ENCODE results near the gene KLHL12.

Gene KLHL12

DNA sequence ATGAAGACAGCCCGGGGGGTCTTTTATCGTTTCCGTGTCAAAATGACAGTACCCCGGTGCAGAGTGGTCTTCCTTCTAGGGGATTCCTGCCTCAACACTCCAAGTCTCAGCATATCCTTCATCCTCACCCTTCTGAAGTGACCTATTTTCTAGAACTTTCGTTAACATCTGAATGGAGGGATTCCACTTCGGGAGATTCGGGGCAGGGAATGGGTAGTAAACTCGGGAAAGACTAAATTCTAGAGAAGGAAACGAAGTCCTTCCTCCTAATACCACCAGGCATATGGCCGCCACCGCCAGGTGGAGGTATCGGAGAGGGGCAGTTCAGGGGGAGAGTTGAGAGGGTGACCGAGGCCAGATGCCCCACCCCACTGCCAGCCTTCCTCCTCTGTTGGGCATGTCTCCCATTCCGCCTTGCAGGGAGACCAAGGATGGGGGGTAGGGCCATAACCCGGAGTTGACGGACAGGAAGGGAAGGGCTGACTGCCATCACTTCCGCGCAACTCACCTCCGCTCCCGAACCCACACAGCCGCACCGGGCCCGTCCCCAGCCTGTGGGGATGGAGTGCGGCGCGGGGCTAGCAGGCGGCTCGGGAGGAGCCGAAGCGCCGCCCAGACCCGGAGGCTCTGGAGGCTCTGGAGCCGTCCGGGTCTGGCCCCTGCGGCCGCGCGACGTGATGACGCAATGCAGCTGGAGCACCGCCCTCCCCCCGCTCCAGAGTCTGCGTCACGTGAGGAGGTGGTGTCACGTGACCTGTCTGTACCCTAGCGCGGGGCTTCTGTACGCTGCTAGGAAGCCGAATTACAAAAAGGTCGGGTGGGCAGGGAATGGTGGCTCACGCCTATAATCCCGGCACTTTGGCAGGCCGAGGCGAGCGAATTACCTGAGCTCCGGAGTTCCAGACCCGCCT lies at the start of gene KLHL12:
Gene KLHL12, minus strand, starts transcription at position 654 of the 911 bp plus-strand sequence. CDS start 2,072 bp downstream, outside the sequence.
- DNase-seq: peak; percentile 97

DNA sequence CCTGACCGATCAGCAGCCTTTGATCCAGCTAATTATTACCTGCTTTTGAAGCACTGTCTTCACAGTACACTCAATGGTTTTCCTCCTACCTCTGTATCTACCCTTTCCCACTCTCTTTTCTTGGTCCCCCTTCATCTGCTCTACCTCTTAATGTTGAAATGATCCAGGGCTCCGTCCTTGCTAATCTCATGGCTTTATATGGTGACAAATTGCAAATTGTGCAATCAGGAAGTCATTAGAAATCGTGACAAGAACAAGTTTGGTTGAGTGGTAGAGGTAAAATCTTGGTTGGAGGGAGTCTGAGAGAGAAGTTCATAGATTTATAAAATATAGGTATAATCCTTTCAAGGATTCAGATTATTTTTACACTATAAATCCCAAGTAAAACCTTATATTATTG lies 49.6 kb upstream of the KLHL12 start:
- no peak for DNase-seq

DNA sequence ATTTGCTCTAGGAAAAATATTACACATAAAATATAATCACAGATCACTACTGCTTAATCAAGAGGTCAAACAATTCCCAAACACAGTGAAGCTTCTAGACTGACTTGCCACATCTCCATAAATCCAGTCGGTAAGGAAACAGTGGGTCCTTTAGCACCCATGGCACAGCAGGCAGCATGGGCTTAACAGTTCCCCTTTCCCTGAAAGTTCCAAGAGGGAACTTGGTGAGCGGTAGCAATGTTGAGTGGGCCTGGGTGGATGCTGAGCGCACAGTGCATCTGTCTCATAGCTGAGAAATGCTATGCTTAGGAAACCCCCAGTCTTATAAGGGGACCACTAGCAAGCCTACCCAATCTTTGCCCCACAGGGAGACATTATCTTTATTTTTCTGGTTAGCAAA lies 47.8 kb upstream of the KLHL12 start:
- DNase-seq: no peak

DNA sequence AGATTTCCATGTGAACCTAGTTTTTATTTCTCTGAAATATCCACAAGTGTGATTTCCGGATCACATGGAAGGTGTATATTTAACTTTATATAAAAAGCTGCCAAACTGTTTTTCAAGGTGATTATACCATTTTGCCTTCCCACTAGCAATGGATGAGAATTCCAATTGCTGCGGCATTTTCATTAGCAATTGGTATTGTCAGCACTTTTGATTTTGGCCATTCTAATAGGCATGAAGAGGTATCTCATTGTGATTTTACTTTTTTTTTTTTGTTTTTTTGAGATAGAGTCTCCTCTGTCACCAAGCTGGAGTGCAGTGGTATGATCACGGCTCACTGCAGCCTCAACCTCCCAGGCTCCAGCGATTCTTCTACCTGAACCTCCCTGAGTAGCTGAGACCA lies 45.0 kb upstream of the KLHL12 start:
- DNase-seq: no peak

DNA sequence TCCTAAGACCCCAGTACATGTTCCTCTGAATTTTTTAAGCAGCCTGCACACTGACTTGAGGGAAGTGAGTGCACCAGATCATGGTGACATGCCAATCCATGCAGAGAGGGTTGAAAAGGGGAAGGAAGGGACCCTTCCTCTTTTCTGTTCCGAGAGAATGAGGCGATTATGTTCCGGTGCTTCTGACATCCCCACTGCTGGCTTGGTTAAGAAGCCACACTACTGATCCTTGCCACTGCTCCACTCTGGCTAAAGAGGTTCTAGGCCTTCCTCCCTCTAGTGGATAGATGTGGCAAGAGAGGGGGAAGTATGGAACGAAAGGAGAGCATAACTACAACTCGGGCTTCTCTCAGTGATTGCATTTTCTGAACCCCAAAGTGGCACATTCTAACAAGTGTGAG lies 41.9 kb upstream of the KLHL12 start:
- peak; percentile 60 for DNase-seq

DNA sequence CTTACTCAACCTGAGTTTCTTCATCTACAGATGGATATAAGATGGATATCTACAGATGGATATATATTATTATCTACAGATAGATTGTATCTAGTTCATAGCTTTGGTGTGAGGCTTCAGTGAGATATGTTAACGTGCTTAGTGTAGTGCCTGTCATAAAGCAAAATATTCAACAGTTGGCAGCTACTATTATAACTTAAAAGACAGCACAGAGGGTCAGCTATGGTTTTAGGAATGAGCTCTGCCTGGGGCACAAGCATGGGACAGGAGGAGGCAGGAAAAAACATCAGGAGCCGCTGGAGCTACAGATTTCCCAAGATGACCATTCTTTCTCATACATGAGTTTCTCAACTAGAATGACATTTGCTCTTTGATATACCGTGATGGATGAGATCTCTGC lies 41.3 kb upstream of the KLHL12 start:
- no peak for DNase-seq

DNA sequence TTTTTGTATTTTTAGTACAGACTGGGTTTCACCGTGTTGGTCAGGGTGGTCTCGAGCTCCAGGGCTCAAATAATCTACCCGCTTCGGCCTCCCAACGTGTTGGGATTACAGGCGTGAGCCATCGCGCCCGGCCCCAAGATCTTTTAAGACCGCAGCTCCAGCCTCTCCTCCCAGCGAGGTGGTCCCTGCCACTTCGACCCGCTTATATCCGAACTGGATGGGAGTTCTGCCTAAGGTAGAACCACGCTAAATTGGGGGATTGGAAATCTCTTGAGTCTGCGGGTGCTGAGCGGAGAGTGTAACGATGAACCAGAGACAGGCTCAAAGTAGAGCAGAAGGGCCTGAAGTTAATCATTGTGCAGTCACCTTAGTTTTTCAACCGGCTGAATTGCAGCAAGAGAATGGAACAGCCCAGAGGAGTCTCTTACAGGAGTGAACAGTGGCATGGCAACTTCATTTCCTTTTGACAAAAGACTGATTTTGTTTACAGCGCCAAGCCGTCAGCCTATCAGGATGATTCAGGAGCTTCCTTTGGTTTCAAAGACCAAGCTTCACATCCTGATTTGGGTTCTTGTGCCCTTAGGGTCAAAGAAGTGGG lies 40.7 kb upstream of the KLHL12 start:
- DNase-seq: peak; percentile 47

DNA sequence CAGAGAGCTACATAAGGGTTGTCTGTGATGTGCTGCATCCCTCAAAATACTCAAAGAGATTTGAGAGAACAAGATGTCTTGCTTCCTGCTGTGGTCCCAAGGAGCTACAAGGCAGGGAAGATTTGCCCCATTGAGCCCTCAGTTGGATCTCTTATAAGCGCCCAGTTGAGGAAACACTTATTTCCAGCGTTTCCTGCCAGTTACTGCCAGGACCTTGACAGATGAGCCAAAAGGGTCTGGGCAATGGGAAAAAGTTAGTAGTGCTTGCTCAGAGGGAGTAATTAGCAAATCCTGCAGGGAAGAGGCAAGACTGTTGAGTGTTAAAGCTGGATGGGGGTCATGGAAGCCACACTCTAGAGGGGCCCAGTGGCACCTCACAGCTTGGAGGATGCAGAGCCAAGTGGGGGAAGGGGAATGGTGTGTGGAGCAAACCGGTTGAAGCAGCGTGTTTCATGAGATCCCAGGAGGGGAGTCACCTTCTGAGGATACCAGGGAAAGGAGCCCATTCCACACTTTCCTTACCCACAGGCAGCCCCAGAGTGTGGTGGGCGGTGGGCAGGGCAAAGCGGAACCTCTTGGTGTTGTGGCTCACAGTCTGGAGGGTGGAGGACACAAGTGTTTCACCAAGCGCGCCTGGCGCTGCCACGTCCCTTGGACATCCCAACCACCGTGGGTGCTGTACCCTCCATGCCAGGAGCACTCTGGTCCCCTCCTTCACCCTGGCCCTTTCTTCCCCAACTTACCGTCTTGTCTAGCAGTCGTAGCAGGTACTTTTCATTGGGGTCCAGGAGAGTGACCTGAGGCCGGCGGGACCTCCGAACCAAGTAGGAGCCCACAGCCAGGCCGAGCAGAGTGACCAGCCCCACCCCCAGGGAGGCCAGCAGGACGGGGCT lies 39.2 kb upstream of the KLHL12 start:
- DNase-seq: no peak

DNA sequence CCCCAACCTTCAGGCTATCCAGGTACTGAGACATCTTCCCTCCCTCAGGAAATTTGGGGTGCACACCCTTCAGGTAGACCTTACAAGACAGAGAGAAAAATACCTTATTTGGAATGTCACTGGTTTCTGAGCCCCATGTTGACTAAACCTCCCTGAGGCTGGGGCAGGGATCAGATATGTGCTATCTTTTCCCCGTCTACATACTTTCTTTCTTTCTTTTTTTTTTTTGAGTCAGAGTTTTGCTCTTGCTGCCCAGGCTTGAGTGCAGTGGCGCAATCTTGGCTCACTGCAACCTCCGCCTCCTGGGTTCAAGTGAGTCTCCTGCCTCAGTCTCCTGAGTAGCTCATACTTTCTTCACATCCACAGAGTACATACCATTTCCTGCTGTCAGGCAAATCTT lies 38.4 kb upstream of the KLHL12 start:
- DNase-seq: no peak

DNA sequence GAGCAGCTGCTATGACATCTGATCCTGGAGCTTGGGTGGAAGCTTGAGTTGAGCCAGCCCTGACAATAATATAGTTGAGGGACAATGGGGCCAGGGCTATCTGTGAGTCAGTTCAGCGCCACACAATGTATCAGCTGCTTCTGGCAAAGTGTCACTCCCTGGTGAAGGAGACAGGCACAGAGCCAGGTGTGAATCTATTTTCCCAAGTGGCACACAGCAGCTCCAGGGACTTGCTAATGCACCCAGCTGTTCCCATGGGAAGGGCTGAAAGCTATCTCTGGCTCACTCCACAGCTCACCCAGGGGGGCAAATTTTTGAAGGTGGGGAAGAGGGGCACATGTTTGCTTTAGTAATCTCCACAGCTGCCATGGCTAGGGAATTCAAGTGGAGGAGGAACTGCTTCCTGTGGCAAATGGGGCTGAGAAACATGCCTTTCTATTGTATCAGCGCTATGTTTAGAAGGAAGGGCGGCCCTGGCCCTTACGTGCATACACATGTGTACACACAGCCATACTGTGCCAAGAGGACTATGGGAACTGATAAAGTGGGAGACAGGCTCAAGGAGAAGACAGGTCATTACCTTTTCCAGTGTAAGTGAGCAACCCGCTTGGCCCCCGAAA lies 37.9 kb upstream of the KLHL12 start:
- DNase-seq: no peak

DNA sequence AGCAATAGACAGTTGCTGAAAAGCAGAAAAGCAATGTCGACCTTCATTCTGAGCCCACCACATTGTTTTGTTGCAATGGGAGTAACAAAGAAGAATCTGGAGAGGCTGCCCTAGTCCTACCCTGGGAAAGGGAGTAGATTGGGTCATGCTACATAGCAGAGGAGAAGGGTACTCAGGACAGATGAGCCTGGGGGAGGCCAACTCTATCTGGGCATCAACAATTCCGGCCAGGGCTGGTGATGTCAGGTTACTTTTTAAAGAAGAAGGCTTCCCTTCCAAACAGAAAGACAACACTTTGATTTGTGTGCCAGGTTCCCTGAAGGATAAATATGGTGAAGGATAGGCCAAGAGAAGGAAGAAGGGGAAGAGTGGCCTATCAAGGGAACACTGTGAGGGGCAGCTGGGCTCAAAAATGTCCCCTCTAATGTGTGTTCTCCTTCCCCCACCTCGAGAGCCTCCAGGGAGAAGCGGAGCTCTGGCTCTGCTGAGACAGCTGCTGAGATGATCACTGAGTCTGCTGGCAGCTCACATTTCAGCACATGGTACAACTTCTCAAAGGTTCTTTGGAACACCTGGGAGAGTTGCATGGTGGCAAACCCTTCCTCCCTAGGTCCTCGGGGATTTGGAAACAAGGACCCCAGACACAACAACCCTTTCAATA lies 34.3 kb upstream of the KLHL12 start:
- no peak for DNase-seq

DNA sequence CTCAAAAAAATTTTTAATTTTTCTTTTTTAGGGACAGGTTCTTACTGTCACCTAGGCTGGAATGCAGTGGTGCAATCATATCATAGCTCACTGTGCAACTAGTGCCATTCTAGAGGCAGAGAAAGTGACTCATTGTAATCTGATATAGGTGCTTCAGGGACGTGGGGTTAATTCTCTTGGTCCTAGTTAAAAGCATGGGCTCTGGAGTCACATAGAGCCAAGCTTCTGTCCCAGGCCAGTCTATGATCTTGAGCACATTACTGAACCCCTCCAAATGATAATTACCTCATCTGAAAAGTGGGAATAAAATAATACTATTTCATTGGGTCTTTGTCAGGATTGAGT lies 32.2 kb upstream of the KLHL12 start:
- no peak for DNase-seq

DNA sequence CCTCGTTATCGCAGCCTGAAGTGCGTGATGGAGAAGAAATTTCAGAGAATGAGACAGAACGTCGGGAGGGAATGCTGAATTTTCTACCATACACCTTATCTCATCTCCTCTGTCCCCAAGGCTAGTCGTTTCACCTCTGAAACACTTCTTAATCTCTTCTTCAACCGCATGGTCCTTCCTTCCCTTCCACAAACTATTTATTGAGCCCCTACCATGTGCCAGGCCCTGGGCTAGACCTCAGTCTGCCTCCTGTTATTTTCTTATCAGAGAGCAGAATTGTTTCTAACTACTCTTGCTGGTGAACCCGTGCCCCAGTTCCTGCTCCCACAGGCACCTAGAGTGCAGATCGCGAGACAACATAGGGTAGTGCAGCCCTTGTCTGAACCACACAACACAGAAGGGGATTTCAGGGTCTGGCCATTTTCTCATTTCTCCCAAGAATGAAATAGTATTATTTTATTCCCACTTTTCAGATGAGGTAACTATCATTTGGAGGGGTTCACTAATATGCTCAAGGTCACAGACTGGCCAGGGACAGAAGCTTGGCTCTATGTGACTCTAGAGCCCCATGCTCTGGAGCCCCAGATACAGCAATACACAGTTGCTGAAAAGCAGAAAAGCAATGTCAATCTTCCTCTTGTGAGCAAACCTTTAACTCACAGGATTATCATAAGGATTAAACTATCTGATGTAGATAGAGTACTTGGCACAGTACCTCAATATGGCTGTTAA lies 31.7 kb upstream of the KLHL12 start:
- DNase-seq: no peak

DNA sequence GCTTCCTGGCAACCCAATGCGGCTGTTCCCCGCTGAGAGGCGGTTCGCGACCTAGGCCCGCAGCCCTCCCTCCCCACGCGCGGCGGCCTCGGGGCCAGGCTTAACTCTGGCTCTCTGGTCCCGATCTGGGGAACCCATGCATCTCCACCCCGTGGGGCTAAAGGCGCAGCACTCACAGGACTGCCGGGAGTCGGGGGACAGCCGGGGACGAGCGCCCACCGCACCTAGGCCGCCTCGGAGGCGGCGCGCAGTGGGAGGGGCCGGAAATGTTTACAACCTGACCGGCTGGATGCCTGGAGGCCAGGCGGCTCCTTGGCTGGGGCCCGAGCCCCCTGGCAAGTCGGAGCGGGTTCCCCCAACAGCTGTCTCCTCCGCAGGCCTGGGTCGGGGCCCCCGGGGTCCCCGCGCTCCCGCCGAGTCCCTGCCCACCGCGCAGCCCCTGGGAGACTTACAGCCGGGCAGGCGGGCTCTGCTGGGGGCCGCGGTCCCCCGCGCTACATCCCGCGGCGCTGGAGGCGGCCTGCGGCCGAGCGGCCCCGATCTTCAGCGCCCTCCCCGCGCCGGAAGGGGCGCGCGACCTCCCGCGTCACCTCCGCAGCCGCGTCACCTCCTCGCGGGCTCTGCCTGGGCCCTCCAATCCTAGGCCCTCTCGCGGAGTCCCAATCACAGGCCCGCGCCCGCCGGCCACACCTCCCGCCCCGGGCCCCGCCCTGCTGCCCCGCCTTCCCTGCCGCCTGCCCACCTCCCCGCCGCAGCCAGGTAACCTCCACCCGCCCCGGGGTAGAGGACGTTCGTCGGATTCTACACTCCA lies 30.9 kb upstream of the KLHL12 start, which contains the start of gene ADIPOR1:
Gene ADIPOR1, minus strand, starts transcription at position 580 of the 811 bp plus-strand sequence. CDS start 7,242 bp downstream, outside the sequence.
- DNase-seq: peak; percentile 94

DNA sequence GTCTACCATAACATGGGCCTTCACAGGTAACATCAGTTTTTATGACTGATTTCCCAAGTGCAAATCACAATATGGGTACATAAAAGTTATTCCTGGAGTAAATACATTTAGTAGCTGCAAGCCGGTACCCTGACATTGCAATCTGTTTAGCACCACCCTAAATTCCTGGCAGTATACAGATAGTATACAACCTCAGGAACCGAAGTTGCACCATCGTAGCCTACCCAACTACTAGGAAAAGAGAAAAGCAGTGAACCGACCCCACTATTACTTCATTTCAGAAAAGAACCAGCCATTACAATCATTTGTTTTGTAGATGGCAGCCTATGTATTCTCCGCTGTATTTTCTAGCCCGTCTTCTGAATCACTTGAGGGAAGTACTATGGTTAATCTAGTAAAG lies 29.9 kb upstream of the KLHL12 start:
- DNase-seq: no peak

DNA sequence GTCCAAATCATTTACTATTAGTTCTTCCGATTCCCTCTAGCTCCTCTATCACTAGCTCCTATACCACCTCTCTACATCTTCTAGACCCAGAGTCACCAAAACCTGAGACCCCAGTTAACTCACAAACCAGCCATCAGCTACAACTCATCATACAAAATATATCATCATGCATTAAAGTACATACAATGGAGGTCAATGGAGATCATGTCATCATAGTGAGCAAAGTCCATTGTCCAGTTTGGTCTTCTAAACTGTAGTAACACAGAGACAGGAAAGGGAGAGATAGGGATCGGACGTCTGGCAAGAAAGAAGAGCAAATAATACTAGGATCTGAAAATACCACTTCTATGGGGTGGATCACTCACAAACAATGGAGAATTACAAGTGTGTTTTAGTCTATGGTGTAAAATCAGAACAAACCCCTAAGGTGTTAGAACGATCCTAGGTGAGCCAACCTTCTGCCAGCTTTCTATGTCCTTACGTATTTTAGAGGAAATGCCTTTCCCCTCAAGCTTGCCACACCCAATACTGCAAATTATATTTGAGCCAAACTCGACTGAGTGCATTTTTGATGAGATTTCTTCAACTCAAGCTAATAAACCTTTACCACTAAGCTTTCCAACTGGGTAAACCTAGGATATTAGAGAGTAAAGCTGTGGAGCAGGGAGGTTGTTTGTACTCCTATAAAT lies 27.2 kb upstream of the KLHL12 start:
- no peak for DNase-seq

DNA sequence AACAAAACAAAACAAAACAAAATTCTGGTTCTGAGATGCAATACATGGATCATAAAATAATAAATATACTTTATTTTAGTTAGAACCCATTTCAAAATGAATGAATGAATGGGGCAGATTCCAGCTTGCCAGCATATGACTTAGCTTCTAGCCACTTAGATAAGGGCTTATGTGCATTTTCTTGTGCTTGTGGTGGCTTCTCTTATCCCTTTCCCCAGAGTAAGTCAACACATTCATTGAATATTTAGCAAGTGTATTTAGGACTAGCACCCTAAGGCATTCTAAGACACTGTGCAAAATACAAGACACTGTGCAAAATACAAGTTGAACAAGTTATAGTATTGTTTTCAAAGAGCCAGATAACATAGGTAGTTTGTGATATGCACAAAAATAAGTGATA lies 26.4 kb upstream of the KLHL12 start:
- no peak for DNase-seq

DNA sequence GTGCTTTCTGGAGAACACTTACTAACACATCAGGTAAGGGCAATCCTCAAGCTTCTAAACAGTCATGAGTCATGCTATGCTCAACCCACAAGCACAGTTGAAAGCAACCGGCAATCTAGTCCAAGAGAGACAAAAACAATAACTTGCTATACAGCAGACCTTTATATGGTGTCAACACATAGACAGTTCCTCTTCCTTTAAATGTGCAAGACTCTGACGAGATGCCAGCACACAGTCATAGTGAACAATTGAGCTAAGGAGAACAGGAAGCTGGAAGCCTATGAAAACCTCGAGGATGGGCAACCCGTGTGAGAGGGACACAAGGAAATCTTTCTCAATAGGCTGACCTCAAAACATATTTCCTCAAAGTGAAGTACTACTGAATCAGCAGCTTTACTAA lies 25.8 kb upstream of the KLHL12 start:
- DNase-seq: peak; percentile 42

DNA sequence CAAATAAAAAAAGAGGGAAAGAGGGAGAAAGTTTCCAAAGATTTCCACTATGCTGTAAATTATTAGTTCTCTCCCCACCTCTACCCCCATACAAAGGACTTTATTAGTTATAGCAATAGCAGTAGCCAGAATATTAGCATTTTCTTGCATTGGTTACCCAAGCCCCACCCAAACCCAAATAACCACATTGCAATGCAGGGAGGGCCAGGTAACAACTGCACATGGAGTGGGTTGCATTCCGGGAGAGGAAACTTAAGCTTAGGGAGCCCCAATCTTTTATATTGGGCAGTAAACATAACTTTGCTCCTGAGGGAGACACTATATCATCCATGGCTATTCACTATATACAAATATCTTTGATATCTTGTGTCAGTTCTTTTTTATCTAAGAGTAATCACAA lies 25.1 kb upstream of the KLHL12 start:
- DNase-seq: no peak

DNA sequence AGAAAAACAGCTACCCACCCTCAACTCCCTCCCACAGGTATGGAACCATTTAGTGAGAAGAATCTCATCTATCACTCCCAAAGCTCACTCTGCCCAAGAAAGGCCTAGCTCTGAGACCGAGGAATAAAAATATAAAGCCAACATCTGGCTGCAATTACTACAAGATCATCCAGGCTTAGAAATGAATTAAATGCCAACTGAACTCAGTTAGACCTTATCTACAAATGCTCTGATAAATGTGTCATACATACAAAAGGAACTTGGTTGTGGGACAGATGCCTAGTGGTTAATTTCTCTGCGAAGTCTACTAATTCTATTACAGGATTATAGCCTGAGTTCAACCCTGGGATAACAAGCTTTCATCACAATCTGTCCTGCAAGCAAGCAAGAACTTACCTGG lies 24.4 kb upstream of the KLHL12 start:
- no peak for DNase-seq

Measured in activated CD4-positive, alpha-beta T cell treated with anti-CD3 and anti-CD28 coated beads, Interleukin-2, Interleukin-6, amounts not matched to agents 100 ng/mL and 50 ng/mL, durations not matched to agents 16 hours and 8 hours (primary cell).